DOHH2 (cell line): Measurements from ENCODE around the gene DDX1.

Experiments used
- H3F3A ChIP-seq: fragments of 200-600 bp; sonication (generic), shearing (Covaris generic); 2 replicates; pipeline ENCODE4 v1.6.0; 2016; ENCODE audit warnings: antibody characterized with exemption, mild to moderate bottlenecking; ENCODE audit not compliant: control insufficient read depth, insufficient read depth
- H3K27ac ChIP-seq: fragments of 200-600 bp; sonication (generic); 2 replicates; pipeline ENCODE4 v1.5.1; 2014; ENCODE audit warnings: low read depth, mild to moderate bottlenecking, low read length, moderate library complexity
- H3K27me3 ChIP-seq: fragments of 200-600 bp; sonication (generic); 2 replicates; pipeline ENCODE4 v1.6.1; 2014; ENCODE audit warnings: mild to moderate bottlenecking, low read length, mixed read lengths; ENCODE audit not compliant: control insufficient read depth
- H3K36me3 ChIP-seq: fragments of 200-600 bp; sonication (generic); 2 replicates; pipeline ENCODE4 v1.6.1; 2014; ENCODE audit warnings: mild to moderate bottlenecking, low read length, moderate library complexity, mixed read lengths; ENCODE audit not compliant: control insufficient read depth
- H3K4me1 ChIP-seq: fragments of 200-600 bp; sonication (generic); 2 replicates; pipeline ENCODE4 v1.6.1; 2014; ENCODE audit warnings: mild to moderate bottlenecking, low read length, mixed read lengths; ENCODE audit not compliant: control insufficient read depth
- H3K4me2 ChIP-seq: fragments of 200-600 bp; sonication (generic); 2 replicates; pipeline ENCODE4 v1.6.0; 2014; ENCODE audit warnings: mild to moderate bottlenecking, low read length, moderate library complexity
- H3K4me3 ChIP-seq: fragments of 200-600 bp; sonication (generic); 2 replicates; pipeline ENCODE4 v1.5.1; 2014; ENCODE audit warnings: mild to moderate bottlenecking, low read length, mixed read lengths
- H3K79me2 ChIP-seq: fragments of 200-600 bp; sonication (generic); 2 replicates; pipeline ENCODE4 v1.6.1; 2014; ENCODE audit warnings: mild to moderate bottlenecking, low read length, mixed read lengths; ENCODE audit not compliant: control insufficient read depth
- H3K9me2 ChIP-seq: fragments of 200-600 bp; sonication (generic); replicated peaks from 2 replicates; pipeline ENCODE4 v1.6.1; 2014; ENCODE audit warnings: mild to moderate bottlenecking, low read length, mixed read lengths; ENCODE audit not compliant: control insufficient read depth
- H3K9me3 ChIP-seq: fragments of 200-600 bp; sonication (generic); 2 replicates; pipeline ENCODE4 v1.6.1; 2014; ENCODE audit warnings: antibody characterized with exemption, low read length, mixed read lengths; ENCODE audit not compliant: control insufficient read depth, insufficient read depth
- H4K20me1 ChIP-seq: fragments of 200-600 bp; sonication (generic); 2 replicates; pipeline ENCODE4 v1.6.0; 2014; ENCODE audit warnings: low read depth, mild to moderate bottlenecking, antibody characterized with exemption, low read length, moderate library complexity; ENCODE audit not compliant: control insufficient read depth, insufficient read depth
- EZH2phosphoT487 ChIP-seq: fragments of 200-600 bp; sonication (generic); IDR thresholded peaks from 2 replicates; pipeline ENCODE4 v1.6.1; 2017; ENCODE audit warnings: borderline replicate concordance, mild to moderate bottlenecking, antibody characterized with exemption, low read length, moderate library complexity, mixed read lengths
- TF ChIP-seq, protein P1 (sequence below): fragments of 200-600 bp; sonication (generic); IDR thresholded peaks from one replicate; pipeline ENCODE4 v1.5.1; 2014; ENCODE audit warnings: antibody characterized with exemption, mild to moderate bottlenecking, low read depth, low read length; ENCODE audit not compliant: poor library complexity, severe bottlenecking

The DDX1 gene

DNA sequence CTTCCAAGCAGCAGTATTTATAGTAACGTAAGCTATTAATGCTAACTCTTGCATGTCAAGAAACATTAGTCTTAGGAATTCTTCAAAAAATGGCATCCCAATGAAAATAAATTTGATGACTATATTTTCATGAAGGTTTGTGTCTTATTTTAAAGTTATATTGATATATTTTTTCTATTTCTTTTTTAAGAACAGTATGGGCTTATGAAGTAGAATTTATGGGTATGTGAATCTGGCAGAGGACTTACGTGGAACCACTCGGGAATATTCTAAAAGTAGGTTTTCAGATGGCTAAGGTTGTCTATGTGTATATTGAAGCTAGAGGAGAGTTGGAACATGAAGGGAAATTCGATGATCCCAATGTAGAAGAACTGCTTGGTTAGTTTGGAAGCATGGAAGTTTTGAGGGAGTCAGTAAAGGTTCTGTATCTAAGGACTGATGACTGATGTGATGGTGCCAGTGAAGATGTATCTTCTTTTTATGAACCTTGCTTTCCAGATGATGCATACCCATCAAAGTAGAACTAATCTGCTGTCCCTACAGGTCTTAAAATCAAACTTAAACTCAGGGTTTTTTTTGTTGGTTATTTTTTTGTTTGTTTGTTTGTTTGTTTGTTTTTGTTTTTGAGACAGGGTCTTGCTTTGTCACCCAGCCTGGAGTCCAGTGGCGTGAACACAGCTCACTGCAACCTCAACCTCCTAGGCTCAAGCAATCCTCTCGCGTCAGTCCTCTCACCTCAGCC lies 39.5 kb downstream of the DDX1 start:
- H3K36me3 ChIP-seq, result peaks cover 91% of the 10 kb centered on the region
- no peak overlapping the region for H3K4me3 ChIP-seq
- no peak overlapping the region for H3K27ac ChIP-seq
- TF ChIP-seq, protein P1, sequence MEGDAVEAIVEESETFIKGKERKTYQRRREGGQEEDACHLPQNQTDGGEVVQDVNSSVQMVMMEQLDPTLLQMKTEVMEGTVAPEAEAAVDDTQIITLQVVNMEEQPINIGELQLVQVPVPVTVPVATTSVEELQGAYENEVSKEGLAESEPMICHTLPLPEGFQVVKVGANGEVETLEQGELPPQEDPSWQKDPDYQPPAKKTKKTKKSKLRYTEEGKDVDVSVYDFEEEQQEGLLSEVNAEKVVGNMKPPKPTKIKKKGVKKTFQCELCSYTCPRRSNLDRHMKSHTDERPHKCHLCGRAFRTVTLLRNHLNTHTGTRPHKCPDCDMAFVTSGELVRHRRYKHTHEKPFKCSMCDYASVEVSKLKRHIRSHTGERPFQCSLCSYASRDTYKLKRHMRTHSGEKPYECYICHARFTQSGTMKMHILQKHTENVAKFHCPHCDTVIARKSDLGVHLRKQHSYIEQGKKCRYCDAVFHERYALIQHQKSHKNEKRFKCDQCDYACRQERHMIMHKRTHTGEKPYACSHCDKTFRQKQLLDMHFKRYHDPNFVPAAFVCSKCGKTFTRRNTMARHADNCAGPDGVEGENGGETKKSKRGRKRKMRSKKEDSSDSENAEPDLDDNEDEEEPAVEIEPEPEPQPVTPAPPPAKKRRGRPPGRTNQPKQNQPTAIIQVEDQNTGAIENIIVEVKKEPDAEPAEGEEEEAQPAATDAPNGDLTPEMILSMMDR, result no peak
- TF ChIP-seq EZH2phosphoT487, result no peak
- H3K9me3 ChIP-seq, result no peaks in the 10 kb centered on the region
- H3K79me2 ChIP-seq, result no peaks in the 10 kb centered on the region
- 0 out of 2 replicates have a peak, but pooled peaks cover 4% of the 10 kb centered on the region for H3F3A ChIP-seq
- H3K27me3 ChIP-seq, result no peaks in the 10 kb centered on the region
- no peak overlapping the region for H3K4me2 ChIP-seq
- no peaks in the 10 kb centered on the region for H3K9me2 ChIP-seq
- no peaks in the 10 kb centered on the region for H3K4me1 ChIP-seq
- H4K20me1 ChIP-seq, result no peaks in the 10 kb centered on the region; the same call in 1 of the 2 replicates

DNA sequence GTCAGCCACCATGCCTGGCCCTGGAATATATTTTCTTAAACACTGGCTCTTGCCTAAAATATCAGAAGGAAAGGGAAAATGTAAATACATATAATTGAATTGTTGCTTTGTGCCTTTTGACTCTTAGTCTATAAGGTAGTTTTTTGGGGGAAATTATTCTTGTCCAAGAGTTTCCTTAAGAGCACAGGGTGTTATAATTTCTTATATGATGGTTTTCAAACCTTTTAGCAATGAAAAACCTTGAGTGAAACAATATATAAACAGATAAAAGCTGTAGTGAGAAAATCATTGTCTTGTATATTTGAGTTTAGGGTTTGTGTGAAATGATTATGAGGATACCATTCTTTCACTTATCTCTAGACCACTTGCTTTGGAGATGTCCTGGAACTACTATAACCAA lies 40.2 kb downstream of the DDX1 start:
- Histone ChIP-seq H3K4me2 (no peak overlapping the region), H3K79me2 (no peaks in the 10 kb centered on the region), H3K4me3 (no peak overlapping the region), H3K9me2 (no peaks in the 10 kb centered on the region), H3F3A (peaks cover 10% of the 10 kb centered on the region; the same call in 1 of the 2 replicates), H3K27ac (no peak overlapping the region), H3K9me3 (no peaks in the 10 kb centered on the region), H3K4me1 (0 out of 2 replicates have a peak, but pooled peaks cover under 1% of the 10 kb centered on the region), H3K27me3 (no peaks in the 10 kb centered on the region), H4K20me1 (no peaks in the 10 kb centered on the region; the same call in 1 of the 2 replicates), H3K36me3 (peaks cover 87% of the 10 kb centered on the region)
- no peak for TF ChIP-seq EZH2phosphoT487
- TF ChIP-seq, protein P1, result no peak

DNA sequence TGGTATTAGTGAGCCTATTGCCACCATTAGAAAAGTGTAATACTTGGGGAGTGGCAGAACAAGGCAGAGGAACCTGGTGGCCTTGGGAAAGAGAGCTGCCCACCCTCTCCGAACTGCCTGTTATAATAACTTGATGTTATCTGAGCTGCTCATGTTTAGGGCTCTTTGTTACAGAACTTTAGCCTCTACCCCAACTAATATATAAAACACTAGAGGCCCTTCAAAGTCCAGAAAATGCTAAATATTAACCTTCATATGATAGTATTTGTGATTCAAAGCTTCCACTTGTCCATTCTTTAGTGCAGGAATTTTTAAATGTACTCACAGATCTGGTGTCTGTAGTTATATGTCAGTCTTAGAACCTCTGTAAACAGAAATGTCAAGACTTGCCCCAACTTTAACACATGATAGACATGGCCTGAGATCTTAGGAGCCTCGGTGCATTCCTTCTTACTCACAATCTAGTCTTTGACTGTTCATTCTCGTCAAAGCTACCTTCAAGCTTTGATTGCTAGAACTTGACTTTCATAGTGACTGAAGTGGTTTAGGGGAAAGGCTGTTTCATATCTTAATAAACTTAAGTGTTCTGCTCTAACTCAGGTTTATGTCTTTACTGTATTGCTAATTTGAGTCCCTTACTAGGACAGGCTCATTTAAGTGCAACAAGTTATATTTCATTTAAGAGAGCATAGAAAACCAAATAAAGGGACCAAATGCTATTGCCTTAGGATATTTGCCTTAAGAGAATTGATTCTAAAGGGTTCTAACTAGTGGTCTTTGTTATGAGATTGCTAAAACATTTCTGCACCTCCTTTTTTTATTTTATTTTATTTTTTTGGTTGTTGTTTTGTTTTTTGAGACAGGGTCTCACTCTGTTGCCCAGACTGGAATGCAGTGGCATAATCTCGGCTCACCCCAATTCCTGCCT lies 41.6 kb downstream of the DDX1 start:
- Histone ChIP-seq H3K4me3 (no peak overlapping the region), H3K36me3 (peaks cover 85% of the 10 kb centered on the region), H3K27me3 (no peaks in the 10 kb centered on the region), H3K79me2 (no peaks in the 10 kb centered on the region), H3K9me2 (no peaks in the 10 kb centered on the region), H3K4me1 (0 out of 2 replicates have a peak, but pooled peaks cover 3% of the 10 kb centered on the region), H3K4me2 (no peak overlapping the region), H3K9me3 (no peaks in the 10 kb centered on the region), H3F3A (peaks cover 11% of the 10 kb centered on the region; the same call in 1 of the 2 replicates), H4K20me1 (no peaks in the 10 kb centered on the region; the same call in 1 of the 2 replicates), H3K27ac (no peak overlapping the region)
- TF ChIP-seq, protein P1, result no peak
